Sigmoid colon (tissue), 4 donors: ENCODE results near the gene LARP4B.

ENCODE experiments used
- CTCF ChIP-seq, 4 experiments: fragments of 450-650 bp in 3 of 4; fragments of 200-600 bp in 1 of 4; IDR thresholded peaks; one replicate each; pipeline ENCODE4 v1.5.1; 2016 to 2019; ENCODE audit warnings: antibody characterized with exemption in 4 of 4, mild to moderate bottlenecking in 3 of 4, moderate library complexity in 2 of 4
- EP300 ChIP-seq, 4 donors: sonication (generic); formaldehyde crosslinking; IDR thresholded peaks; one replicate each; pipeline ENCODE4 v1.6.1; 2017; ENCODE audit warnings: antibody characterized with exemption in 4 of 4
- POLR2A ChIP-seq, 2 donors: fragments of 450-650 bp; IDR thresholded peaks; one replicate each; pipeline ENCODE4 v1.6.1; 2016; ENCODE audit warnings: antibody characterized with exemption in 2 of 2, mild to moderate bottlenecking in 2 of 2, moderate library complexity in 2 of 2
- POLR2AphosphoS5 ChIP-seq, 4 donors: sonication (generic); formaldehyde crosslinking; IDR thresholded peaks; one replicate each; pipeline ENCODE4 v1.6.1; 2017; ENCODE audit warnings: antibody characterized with exemption in 4 of 4

GRCh38 chr10:855671-856070 is 75.8 kb downstream of the LARP4B start:
- TF ChIP-seq POLR2AphosphoS5 (IDR thresholded peaks at IDR 0.05) (no peak), CTCF (IDR thresholded peaks at IDR 0.05) (no peak), EP300 (IDR thresholded peaks at IDR 0.05) (no peak), POLR2A (IDR thresholded peaks at IDR 0.05) (no peak)
